ENCODE results near the gene GLT8D1.

The GLT8D1 gene

DNA sequence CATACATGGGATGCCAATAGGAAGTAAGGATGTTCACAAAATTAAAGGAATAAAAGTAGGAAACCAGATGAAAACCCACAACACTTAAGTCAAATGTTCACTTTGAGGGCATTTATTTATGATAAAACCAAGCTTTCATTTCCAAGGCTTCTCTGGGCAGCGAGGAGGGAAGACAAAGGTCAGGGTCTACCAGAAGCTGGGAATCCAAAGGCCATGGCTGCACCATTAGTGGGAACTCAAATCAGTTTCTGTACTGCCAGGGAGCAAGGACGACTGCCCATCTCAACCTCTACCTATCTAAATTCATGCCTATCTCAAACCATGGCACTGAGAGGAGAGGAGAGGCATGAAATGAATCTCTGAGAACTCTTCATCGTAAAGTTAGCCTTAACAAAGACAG, 42.5 kb downstream of the GLT8D1 start:
- TF ChIP-seq CTCF (IDR thresholded peaks at IDR 0.05; ENCODE audit: insufficient read depth, missing control alignments) = no peak
- no peak for FAIRE-seq
- no peak for DNase-seq (ENCODE audit: insufficient read length, low spot score)

- DNase-seq (ENCODE audit: insufficient read length, low spot score) (no peak), FAIRE-seq (no peak)
- no peak for TF ChIP-seq CTCF (IDR thresholded peaks at IDR 0.05; ENCODE audit: insufficient read depth, missing control alignments)
Measured at GRCh38 chr3:52660046-52660445, 45.5 kb downstream of the GLT8D1 start.

DNA sequence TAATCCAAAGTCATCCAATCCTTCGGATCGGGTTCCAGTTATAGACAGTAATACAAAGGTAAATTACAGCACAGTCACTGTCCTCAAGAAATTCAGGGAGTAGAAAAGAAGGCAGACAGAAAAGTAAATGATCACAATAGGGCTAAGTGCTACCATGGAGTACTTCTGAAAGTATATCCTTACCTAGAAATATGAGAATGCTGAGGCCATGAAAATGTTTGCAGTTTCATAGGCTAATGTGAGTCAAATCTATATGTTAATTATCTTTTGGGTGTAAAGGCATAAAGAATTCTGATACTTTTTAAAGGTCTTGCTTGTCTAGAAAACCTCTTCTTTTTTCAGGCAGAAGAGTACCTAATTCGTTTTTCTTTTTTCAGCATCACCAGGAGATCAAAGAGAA, 49.7 kb downstream of the GLT8D1 start:
- TF ChIP-seq CTCF (IDR thresholded peaks at IDR 0.05; ENCODE audit: insufficient read depth, missing control alignments) = no peak
- DNase-seq (ENCODE audit: insufficient read length, low spot score) = no peak
- FAIRE-seq = no peak

DNA sequence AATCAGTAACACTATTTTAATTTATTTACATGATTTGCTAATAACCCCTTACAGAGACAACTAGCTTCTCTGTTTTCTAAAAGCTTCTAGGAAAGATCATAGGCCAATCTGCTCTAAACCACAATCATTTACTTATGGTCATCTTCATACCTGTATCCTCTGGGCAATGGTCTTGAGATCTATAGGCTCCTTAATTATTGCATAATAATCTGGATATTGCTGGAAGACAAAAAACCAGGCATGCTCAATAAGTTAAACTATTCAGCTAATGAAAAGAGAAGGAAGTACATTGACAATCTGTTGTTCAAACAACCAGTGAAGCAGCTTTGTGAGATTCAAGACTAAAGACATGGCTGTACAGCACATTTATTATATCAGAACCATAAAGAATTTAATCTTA, 54.0 kb downstream of the GLT8D1 start:
- FAIRE-seq = no peak
- no peak for TF ChIP-seq CTCF (IDR thresholded peaks at IDR 0.05; ENCODE audit: insufficient read depth, missing control alignments)
- DNase-seq (ENCODE audit: insufficient read length, low spot score) = no peak

DNA sequence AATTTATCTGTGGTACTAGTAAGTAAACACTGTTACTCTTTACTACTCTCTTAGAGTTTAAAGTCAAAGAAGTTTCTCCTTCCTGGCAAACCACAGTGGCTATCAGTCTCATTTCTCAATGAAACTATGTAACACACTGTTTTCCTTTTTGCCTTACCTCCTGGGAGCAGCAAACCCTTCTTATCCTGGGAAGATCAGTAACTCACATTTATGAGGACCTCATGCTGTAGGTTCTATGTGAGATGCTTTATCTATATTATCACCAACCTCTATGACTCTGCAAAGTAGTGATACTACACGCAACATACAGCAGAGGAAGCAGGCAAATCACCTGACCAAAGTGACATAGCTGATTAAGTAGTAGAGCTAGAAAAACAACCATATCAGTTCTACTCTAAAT, 55.2 kb downstream of the GLT8D1 start:
- FAIRE-seq = peak; percentile 41
- TF ChIP-seq CTCF (IDR thresholded peaks at IDR 0.05; ENCODE audit: insufficient read depth, missing control alignments) = no peak
- no peak for DNase-seq (ENCODE audit: insufficient read length, low spot score)

DNA sequence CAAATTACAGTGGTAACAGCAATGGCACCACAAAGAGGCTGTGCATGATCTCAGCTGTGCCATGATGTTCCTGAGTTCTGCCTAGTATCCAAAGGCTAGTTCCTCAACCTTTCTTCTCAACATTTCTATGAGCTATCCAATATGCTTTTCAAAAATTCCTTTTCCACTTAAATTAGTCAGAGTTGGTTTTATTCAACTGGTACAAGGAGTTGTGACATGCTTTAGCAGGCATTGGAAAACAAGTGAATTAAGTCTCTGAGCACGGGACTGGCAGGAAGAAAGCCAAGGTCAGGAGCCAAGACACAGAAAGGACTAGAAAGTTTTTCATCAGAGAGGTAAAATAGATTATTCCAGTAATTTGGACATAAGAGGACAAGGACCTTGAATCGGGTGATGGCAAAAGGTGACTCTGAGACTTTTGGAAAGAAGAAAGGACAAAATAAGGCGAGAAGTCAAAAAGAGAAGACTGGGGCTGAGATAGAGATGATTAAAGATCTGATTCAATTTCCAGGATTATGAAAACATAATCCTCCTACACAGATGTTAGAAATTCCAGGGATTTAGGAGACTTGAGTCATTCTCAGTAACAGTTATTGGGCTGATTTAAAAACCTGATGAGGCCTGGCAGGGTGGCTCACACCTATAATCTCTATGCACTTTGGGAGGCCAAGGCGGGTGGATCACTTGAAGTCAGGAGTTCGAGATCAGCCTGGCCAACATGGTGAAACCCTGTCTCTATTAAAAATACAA, 56.0 kb downstream of the GLT8D1 start:
- TF ChIP-seq CTCF (IDR thresholded peaks at IDR 0.05; ENCODE audit: insufficient read depth, missing control alignments) = no peak
- peak; percentile 45 for DNase-seq (ENCODE audit: insufficient read length, low spot score)
- FAIRE-seq = peak; percentile 90

GRCh38 chr3:52645549-52645948, 60.0 kb downstream of the GLT8D1 start:
- TF ChIP-seq CTCF (IDR thresholded peaks at IDR 0.05; ENCODE audit: insufficient read depth, missing control alignments) = no peak
- FAIRE-seq (peak; percentile 69), DNase-seq (ENCODE audit: insufficient read length, low spot score) (no peak)
